B cell (primary cell): ENCODE data around the gene CCDC171.

Experiments
- CTCF ChIP-seq: fragments of 200-600 bp; IDR thresholded peaks from one replicate; pipeline ENCODE4 v1.8.0; 2022; ENCODE audit warnings: antibody characterized with exemption, mild to moderate bottlenecking
- EZH2 ChIP-seq: IDR thresholded peaks from 2 replicates; pipeline ENCODE4 v1.6.1; 2012; ENCODE audit warnings: borderline replicate concordance, low read depth, mild to moderate bottlenecking, moderate library complexity, low read length; ENCODE audit not compliant: insufficient read depth, poor library complexity, severe bottlenecking

- TF ChIP-seq EZH2: no peak
- TF ChIP-seq CTCF: no peak
Observed at GRCh38 chr9:15882328-15882727, 329.5 kb downstream of the CCDC171 start.
